GM10266 (cell line): Measurements from ENCODE around the gene ETFA.
A peak's percentile ranks its signal among the peaks of the same experiment; 100 is the strongest.

Experiments used
- DNase-seq: peaks from one replicate; pipeline ENCODE4 v3.0.0; 2012; ENCODE audit errors: extremely low spot score
- TF ChIP-seq, protein P1 (sequence below): IDR thresholded peaks from 2 replicates; pipeline ENCODE4 v1.5.1; 2012; ENCODE audit warnings: mild to moderate bottlenecking, low read depth; ENCODE audit not compliant: control insufficient read depth, insufficient read depth; ENCODE audit errors: missing control alignments

Gene ETFA

DNA sequence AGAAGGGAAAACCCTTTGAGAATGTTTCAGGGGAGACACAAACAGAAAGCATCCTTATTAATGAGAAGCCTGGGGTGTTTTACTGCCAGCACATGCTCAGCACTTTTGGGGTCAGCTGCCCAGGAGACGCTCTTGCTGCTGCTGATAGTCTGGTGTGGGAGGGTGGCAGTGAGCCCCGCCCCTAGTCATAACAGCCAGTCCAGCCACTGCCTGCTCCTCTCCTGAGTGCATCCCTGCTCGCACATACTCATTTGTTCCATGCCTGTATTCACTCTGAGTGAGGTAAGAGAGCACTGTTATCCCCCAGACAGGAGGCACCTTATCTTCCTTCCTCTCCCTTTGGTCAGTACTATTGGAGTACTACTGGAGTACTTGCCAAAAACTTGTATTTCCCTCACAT lies 101.3 kb downstream of the ETFA start:
- DNase-seq = no peak
- TF ChIP-seq, protein P1, sequence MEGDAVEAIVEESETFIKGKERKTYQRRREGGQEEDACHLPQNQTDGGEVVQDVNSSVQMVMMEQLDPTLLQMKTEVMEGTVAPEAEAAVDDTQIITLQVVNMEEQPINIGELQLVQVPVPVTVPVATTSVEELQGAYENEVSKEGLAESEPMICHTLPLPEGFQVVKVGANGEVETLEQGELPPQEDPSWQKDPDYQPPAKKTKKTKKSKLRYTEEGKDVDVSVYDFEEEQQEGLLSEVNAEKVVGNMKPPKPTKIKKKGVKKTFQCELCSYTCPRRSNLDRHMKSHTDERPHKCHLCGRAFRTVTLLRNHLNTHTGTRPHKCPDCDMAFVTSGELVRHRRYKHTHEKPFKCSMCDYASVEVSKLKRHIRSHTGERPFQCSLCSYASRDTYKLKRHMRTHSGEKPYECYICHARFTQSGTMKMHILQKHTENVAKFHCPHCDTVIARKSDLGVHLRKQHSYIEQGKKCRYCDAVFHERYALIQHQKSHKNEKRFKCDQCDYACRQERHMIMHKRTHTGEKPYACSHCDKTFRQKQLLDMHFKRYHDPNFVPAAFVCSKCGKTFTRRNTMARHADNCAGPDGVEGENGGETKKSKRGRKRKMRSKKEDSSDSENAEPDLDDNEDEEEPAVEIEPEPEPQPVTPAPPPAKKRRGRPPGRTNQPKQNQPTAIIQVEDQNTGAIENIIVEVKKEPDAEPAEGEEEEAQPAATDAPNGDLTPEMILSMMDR = no peak

DNA sequence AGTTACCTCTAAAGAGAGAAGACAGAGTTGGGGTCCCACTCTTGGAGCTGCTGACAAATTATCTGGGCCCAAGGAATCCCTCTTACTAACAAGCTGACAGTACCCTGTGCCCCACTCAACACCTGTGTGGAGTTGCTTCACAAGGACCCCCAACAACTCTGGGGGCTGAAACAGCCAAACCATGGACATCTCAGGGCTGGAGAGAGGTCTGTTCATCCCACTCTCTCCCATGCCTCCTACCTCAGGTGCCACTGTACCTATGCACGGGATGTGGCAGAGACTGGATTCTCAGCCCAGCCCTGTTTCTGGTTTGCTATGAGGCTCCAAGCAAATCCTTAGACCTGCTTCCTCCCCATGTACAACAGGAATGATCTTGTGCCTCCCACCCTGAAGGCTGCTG lies 101.7 kb downstream of the ETFA start:
- TF ChIP-seq, protein P1 = no peak
- no peak for DNase-seq

DNA sequence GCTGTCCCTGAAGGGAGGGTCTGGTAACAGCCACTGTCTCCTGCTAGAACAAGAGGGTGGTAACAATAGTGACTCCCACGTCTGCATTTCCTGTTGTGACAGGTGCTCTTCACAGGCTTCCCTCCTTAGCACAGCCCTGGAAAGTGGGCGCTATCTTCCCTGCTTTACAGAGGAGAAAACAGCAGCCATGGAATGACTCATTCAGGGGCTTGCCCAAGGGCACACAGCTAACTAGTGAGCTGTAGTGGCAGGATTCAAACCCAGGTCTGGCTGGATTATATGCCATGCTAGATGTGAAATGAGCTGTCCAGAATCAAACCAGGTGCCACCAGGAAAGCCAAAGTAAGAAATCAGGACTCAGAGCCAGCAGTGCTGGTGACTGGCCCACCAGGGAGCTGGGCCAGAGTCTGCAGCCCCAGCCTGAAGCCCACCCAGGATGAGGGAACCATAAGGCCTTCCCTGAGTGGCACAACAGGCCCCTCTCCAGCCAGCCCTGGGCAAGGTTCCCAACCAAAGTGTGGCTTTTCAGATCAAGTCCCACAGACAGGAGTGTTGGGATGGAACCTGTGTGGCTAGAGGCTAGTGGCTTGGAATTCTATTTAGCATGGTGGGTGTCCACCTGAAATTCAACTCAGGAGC lies 102.4 kb downstream of the ETFA start:
- TF ChIP-seq, protein P1 = no peak
- no peak for DNase-seq

DNA sequence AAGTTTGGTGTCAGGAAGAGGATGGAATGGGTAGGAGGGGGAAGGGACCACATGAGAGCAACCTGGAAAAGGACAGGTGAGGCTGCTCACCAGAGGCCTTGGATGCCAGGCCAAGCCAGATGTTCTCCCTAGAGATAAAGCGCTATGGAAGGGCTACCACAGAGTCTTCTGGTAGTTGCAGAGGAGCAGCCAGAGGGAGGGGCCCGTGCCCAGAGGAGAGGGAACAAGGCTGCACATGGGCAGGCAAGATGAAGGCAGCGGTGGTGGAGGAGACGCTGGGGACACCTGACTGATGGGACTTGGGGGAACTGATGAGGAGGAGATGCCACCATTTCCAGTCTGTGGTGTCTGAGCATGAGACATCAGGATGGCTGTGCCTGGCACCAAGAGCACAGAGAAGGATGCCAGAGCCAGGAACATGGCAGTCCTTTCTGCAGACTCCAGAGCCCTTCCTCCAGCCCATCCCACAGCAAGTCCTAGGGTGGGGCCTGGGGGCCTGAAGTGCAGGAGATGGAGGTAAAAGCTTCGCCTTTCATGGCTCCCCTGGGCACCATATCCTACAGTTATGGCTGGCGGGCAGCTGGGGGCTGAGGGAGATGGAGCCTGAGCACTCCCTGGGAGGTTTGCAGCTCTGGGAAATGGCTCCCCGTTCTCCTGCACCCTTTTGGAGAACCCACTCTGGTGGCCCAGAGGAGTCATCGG lies 103.0 kb downstream of the ETFA start:
- peak; percentile 29 for DNase-seq
- TF ChIP-seq, protein P1 = no peak

DNA sequence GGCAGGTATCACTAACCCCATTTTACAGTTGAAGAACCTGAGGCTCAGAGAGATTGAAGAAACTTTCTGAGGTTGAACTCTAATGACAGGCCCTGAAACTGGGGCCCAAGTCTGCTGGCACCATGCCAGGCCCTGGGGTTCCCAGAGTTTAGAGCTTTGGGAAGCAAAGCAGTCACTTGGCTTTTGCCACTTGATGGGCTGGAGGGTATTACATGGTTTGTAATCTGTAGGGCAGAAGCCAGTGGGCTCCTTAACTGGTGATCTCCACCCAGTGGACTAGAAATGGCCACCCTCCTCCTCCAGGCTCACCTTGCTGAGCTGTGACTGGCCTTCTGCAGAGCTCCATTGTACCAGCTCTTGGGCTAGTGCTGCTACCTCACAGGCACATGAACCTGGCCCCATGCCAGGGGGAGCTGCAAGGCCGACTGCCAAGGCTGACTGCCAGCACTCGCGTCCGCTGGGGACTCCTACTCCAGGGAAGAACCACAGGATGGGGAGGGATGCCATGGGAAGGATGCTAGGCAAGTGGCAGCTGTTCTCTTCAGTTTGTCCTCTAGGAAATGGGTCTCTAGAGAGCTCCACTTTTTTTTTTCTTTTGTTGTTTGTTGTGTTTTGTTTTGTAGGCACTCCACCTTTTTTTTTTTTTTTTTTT lies 104.8 kb downstream of the ETFA start:
- TF ChIP-seq, protein P1 = no peak
- no peak for DNase-seq

DNA sequence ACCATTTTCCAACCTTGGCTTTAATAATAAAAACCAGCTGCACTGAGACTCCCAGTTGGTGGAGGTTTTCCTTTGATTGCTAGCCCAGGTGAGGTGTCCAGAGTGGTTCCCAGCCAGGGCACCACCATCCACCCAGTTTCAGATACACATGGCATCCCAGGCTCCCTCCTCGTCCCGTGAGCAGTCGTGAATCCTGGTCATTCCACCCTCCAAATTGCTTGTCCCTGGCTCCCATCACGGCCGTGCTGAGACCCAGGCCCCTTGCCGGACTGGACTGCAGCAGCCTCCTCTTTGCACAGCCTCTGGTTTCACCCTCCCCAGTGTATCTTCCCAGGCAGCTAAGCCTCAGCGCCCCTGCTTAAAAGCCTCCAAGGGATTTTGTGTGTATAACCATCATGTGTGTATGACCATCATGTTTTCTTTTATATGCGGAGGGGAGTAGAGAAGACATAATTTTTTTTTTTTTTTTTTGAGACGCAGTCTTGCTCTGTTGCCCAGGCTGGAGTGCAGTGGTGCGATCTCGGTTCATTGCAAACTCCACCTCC lies 106.3 kb downstream of the ETFA start:
- no peak for DNase-seq
- TF ChIP-seq, protein P1 = no peak
